ENCODE results near the gene SLC25A5.
"Not testable (repeated sequence)": the region's sequence is repeated elsewhere in the genome, so short reads cannot be mapped to it uniquely, and the experiment has no call there.

Gene SLC25A5

DNA sequence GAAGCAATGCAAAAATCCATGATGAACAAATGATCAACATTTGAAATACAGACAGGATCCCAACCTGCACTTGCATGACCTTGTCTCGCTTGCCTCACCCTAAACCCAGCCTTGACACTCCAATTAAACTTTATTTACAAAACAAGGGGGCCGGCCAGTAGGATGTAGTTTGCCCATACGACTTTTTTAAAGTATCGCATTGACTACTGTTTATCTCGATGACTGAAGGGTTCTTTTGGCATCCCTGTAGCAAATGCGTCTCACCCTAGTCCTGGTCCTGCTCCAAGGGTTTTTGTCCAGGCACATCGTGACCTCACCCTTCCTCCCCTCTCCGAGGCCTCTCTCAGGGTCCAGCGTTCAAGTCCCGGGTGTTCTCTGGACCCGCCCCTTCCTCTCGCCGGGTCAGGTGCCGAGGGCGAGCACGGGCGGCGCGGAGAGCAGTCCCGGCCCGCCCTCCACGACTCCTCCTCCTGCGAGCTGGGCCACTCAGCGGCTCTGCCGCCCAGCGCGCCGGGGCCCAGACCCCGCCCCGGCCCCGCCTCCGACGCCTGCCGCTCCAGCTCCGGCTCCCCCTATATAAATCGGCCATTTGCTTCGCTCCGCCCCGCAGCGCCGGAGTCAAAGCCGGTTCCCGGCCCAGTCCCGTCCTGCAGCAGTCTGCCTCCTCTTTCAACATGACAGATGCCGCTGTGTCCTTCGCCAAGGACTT lies at the start of gene SLC25A5:
SLC25A5 (plus strand) TSS at position 603 of the 709 bp plus-strand sequence; CDS start at position 675, 72 bp downstream.
- peak; percentile 70 to 75 for DNase-seq (ENCODE audit: low read depth in 2 of 2)

DNA sequence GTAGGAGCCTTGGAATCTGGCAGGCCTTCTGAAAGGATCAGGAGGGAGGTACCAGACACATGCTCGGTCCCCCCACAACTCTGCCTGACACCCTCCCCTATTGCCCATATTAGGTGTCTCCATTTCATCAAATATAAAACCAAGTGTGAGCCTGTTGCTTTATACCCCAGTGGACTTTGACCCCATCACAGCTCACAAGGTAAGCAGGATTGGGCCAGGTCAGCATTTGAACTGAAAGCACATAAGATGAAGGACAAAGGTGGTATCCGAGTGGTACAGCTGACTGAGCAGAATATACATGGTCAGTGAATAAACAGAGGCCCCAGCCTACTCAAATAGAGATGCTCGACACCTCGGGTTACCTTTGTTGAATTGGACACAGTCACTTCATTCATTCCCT lies 49.1 kb upstream of the SLC25A5 start:
- DNase-seq (ENCODE audit: low read depth in 2 of 2): no peak

DNA sequence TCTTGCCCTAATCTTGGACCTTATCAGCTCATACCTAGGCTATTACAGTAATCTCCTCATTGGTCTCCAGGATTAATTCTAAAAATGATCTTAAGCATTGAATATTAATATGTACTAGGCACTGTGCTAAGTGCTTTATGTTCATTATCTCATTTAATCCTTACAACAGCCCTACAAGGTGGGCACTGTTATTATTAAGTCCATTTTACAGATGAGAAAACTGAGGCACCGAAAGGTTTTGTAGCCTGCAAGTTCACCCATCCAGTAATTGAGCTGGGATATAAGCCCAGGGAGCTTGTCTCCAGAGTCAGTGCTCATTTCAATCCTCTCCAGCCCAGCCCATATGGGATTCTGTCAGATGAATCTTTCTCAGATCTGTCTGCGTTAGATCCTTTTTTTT lies 48.3 kb upstream of the SLC25A5 start:
- DNase-seq (ENCODE audit: low read depth in 2 of 2): no peak

DNA sequence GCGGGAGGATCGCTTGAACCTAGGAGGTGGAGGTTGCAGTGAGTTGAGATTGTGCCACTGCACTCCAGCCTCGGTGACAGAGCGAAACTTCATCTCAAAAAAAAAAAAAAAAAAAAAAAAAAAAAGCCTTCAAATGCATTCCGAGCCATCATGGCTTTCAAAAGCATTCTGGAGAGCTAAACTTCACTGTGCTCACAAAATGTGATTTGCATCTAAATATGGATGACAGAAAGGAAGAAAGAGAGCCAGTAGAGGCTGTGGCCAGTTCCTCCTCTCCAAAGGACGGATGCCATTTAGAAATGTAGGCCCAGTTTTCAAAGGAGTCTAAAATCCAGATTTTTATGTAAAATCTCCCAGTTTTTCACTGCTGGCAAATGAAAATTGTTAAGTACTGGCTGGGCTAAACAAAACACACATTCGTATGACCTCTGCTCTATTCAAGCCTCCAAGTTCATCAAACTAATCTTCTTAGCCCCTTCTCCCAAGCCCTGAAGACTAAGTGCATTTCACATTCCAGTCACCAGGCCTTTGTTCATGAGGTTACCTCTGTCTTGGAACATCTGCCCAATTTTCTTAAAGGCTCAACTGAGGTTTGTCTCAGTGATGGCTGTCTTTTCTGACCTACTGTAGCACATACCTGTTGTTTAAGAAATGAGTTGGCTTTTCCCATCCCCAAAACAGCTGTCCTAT lies 47.1 kb upstream of the SLC25A5 start:
- DNase-seq (ENCODE audit: low read depth in 2 of 2): no peak

DNA sequence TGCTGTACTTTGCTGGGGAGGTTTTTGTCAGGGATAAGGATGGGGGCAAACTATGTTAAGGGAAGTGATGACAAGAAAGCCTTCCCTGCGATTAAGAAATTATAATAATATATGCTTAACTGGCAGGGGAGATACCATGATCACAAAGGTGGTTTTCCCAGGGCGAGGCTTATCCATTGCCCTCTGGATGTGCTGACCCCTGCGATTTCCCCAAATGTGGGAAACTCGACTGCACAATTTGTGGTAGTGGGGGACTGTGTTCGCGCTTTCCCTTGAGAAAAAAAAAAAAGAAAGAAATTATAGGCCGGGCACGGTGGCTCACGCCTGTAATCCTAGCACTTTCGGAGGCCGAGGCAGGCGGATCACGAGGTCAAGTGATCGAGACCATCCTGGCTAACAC lies 44.6 kb upstream of the SLC25A5 start:
- DNase-seq (ENCODE audit: low read depth in 2 of 2): no peak

DNA sequence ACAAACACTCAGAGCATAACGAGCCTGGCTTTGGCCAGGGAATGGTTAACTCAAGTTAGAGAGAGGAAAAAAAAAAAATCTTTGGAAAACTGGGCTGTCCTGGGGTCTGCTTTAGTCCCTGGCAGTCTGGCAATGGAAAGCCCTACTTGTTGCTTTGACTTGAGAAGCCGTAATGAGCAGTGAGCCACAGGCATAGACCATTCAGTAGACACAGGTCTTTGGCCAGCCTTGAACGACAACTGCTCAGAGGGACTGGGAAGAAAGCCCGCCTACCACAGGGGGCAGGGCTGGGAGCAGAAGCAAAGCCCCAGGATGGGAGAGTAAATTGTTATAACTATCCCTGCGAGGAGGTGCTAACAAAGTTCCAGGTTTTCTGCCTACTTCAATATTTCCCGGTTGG lies 43.2 kb upstream of the SLC25A5 start:
- no peak for DNase-seq (ENCODE audit: low read depth in 2 of 2)

DNA sequence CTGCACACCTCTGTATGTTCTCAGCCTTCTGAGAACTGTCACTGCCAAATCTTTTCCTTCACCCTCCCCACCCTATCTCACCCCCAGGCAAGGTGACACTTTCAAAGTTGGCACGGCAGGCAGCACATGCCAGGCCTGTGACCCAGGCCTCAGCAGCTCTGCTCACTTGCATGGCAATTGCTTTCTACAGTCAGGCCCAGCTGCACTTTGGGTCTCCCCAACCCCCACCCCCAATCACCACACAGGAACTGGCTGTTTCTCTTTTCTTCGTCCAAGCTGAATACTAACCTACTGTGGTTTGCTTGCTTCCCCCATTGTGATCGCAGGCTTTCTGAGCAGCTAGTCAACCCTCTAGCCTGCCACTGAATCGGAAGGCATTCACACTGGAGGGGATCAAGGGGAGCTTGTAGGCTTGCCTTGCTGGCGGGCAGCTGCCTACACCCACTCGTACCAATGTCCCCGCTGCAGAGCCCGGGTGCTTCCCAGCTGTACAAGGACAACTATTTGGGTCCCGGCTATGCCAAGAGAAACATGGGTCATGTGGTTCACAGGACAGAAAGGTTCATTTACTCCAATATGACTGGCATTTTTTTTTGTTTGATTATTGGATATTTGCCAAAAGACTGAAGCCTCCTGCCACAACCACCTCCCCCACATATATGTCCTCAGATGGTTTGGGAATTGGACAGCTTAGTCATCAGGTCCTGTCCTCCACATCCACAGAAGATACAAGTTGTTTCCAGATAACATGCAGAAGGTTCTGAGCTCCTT lies 41.0 kb upstream of the SLC25A5 start:
- DNase-seq (ENCODE audit: low read depth in 2 of 2): no peak

DNA sequence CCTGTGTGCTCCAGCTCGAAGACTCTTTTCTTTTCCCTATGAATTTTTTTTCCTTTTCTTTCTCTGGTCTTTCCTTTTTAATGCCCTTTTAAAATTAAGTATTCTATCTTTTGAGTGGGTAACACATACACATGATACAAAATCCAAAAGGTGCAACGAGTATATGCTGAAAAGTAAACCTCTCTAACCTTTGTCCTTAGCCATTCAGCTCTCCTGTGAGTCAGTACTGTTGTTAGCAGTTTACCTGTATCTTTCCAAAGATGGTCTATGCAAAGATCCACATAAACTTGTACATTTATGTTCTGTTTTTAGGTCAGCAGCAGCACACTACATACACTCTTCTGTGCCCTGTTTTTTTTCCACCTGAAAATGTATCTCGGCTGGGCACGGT lies 40.5 kb upstream of the SLC25A5 start:
- DNase-seq (ENCODE audit: low read depth in 2 of 2): no peak

DNA sequence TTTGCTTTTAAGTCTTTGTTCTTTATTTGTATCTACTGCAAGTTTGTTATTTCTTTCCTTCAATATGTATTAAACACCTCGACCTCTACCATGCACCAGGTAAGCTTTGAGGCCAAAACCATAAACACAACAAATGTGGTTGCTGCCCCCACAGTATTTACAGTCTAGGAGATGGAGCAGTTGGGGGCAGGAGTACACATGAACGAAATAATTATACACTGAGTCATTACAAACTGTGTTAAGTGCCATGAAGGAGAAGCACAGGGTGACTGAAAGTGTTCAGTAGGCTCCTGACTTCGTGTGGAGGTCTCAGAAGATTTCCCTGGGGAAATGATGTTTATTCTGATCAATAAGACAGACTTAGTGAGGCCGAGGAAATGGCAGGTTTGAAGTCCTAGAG lies 38.8 kb upstream of the SLC25A5 start:
- DNase-seq (ENCODE audit: low read depth in 2 of 2): no peak

DNA sequence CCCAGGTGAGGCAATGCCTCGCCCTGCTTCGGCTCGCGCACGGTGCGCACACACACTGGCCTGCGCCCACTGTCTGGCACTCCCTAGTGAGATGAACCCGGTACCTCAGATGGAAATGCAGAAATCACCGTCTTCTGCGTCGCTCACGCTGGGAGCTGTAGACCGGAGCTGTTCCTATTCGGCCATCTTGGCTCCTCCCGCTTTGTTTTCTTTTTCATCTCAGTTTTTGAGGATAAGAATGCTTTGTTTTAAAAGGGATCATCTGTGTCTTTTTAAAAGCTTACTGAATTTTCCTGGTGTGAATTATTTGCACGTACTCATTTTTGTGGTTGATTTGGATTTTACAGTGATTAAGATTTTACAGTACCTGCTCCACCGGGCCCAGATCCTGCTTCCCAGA lies 26.9 kb upstream of the SLC25A5 start:
- DNase-seq (ENCODE audit: low read depth in 2 of 2): not testable (repeated sequence)

DNA sequence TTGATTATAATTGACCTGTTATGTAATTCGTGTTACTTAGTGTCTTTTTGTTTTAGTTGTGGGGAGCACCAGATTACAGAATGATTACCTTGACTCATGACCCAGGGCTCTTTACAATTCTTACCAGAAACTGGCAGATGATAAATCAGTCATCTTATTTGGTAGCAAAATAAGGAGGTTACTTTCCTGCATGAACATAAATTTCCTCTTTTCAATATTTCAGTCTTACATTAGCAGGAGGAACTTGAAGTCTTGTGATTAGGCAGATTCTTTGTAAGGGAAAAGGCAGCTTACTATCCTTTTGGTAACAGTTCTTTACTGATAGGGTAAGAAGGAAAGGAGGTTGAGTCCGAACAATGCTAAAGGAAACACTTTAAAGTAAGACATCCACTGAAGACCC lies 26.0 kb upstream of the SLC25A5 start:
- no peak for DNase-seq (ENCODE audit: low read depth in 2 of 2)

DNA sequence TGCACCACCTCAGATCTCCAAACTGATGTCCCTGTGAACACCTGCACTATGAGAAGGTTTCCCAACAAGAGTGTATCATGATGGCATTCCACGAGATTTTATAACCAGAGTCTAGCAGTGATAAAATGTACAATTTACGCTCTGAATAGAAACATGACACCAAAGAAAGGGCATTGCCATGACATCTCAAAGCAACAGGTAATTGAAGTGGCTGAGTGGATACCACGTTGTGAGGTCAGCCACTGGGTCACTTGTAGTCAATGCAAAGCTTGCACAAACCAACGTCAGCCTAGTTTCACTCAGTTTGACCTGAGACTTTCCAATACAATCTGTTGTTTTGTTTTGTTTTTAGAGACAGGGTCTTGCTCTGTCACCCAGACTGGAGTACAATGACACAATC lies 15.0 kb upstream of the SLC25A5 start:
- DNase-seq (ENCODE audit: low read depth in 2 of 2): no peak

DNA sequence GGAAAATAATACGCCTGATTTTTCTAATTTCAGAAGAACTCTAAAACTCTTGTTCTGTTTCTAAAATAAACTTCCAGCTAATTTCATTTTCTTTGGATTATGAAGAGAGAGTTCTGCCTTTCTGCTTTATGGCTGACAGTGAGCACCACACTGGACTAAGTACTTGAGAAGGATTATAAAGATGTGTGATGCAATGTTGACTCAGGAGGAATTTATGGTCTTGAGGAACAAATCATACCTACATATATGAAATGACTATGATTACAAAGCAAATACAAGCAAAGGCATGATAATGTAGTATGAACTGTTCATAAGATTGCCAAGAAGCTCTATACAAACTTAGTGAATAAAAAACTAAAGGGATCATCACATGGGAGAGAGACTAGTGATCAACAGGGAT lies 13.0 kb upstream of the SLC25A5 start:
- no peak for DNase-seq (ENCODE audit: low read depth in 2 of 2)

DNA sequence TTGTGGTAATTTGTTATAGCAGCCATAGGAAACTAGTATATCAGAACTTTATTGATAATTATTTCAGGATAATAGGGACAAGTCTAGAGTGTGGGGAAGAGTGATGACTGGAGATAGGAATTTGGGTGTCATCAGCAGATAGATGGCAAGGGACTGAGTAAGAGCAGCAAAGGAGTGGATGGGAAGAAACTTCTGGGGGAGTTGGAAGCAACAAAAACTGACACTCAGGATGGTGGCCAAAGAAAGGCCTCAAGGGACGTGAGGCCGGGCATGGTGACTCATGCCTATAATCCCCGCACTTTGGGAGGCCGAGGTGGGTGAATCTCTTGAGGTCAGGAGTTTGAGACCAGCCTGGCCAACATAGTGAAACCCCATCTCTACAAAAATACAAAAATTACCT lies 9.1 kb upstream of the SLC25A5 start:
- no peak for DNase-seq (ENCODE audit: low read depth in 2 of 2)

DNA sequence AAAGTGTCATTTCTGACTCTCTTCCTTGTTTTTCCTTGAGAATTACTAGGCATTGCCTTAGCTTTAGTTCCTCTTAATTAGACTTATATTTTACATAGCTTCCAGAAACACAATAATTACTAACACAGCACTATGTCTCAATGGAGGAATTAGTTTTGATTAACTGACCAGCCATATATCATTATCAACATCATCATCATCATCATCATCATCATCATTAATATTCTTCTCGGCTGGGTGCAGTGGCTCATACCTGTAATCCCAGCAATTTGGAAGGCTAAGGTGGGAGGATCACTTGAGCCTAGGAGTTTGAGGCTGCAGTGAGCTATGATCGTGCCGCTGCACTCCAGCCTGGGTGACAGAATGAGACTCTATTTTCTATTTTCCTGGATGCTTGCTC lies 2.7 kb upstream of the SLC25A5 start:
- no peak for DNase-seq (ENCODE audit: low read depth in 2 of 2)

DNA sequence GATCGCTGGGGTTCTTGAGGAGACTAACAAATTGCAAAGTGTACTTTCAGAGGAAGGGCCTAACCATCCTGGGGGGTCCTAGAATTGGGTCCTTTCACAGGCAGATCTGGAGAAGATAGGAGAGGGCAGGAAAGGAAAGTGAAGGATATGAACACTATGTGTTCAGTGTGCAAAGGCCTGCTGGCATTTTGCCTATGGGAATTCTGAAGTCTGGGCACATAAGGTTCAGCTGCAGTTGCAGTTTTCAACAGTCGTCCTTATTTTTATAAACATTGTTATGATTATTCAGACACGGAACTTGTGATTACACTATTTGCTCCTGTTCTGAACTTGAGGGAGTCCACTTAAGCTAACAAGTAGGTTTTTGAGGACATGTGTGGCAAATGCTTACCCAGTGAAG lies 1.3 kb upstream of the SLC25A5 start:
- no peak for DNase-seq (ENCODE audit: low read depth in 2 of 2)

DNA sequence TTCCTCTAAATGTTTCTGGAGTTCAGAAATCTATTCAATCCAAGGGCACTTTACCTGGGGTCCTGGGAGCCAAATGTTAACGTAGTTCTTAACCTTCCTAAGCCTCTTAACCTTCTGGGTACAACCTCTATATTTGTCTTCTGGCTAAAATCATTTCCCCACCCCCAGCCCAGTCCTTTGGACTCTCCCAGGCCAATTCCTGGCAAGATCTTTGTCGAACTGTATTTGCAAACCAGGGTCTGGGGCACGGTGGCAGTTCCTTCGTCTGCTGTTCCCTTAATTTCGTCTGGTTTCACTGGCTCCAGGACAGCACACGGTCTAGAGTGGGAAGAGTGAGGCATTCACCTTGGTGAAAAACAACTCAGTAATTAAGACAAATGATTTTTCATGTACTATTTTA lies 811 bp upstream of the SLC25A5 start:
- no peak for DNase-seq (ENCODE audit: low read depth in 2 of 2)

DNA sequence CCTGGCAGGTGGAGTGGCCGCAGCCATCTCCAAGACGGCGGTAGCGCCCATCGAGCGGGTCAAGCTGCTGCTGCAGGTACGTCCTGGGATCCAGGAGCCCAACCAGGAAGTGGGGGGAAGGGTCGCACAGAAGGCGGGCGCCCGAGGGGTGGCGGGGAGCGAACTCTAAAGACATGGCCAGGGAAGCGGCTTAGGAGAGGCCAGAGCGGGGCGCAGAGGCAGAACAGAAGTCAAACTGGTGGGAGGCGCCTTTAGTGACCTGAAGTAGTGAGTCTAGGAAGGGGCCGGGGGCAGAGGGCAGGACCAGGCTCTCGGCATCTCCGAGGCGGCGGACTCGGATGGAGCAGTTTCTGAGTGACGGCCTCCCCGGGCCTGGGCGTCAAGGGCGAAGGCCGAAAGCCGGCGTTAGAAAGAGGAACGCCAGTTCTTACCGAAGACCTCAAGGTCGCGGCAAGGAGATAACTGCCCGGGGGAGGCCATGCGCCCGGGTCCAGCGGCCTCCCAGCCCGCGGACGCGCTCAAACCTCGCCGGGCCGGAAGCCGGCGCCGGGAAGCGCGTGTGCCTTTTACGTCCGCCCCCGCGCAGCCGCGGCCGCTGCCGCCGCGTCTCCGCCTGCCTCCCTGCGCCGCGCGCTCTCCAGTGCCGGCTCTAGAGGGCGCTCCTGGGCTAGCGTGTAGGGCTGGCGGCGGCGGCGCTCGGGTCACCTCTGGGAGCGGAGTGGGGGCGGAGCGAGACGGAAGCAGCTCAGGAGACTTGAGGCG lies 488 bp downstream of the SLC25A5 start:
- DNase-seq (ENCODE audit: low read depth in 2 of 2): peak; percentile 81 to 88

DNA sequence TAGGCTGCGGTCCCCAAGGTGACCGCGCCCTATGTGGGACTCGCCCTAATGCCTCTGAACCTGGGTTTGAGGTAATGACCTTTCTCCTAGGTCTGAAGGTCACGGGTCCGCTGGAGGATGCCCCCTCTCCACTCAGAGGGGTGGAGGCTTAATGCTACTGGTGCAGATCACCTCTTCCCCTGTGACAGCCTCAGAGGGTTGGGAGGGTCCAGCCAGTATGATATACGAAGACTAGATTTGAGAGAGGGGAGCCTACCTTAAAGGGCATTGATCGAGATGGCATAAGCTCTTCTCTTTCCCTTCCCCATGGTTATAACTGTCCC lies 1.0 kb downstream of the SLC25A5 start:
- DNase-seq (ENCODE audit: low read depth in 2 of 2): no peak

DNA sequence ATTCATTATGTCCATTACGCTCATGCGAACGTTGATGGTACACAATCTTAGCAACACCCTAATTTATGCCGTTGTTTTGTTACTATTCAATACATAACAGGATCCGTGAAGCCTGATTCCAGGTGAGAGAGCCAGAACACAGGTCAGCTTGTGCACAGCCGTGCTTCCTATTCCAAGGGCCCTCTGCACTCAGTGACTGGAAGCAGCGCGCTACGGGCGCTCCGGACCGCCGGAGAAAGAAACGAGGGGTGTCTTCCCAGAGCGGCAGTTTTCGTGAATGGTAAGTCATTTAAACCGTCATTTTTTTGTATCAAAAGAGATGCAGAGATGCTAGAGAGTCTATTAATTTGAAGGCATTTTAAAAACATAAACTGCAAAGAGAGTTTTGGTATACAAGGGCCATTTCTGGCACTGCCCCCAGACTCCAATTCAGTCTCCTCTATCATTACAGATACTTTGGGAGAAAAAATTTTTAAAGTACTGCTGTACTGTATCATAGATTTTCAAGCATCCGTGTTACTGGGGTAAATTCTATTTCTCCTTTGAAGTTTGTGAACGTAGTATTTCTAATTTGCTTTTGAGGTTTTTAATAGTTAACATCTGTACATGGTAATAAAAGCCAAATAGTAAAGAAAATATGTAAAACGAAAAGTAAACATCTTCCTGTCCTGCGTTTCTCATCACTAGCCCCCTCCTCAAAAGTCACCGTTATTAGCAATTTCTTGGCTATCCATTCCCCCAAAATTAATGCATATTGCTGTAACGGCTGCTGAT lies 6.6 kb downstream of the SLC25A5 start:
- no peak for DNase-seq (ENCODE audit: low read depth in 2 of 2)

DNA sequence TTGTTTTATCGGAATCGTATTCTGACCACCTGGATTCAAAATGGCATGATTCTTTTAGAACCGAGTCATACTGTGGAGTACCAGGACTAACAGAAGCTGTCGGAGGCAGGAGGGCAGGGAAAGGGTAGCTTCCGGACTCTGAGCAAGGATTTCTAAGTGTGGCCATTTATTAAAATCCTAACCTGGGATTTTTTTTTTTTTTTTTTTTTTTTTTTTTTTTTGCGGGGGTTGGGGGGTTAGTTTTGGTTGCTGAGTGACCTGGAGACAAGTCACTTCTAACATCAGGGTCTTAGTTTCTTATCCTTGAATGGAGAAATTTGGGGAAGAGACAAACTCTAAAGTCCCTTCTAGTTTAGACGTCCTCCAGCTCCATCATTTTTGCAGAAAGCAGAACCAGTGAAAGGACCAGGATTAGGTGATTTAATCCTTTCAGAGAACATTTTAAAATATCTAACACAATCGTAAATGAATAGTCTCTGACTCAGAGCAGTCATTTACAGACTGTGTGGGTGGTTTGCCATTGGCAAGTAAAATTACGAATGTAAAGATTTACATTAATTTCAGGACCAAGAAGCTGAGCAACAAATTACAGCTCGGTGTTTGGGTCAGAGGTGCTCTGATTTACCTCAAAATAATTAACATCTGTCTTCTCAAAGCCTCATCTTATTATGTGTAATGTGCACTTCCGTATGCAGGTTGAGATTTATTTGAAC lies 7.3 kb downstream of the SLC25A5 start:
- DNase-seq (ENCODE audit: low read depth in 2 of 2): no peak
